ENCODE measurements around the gene ADNP.

- TF ChIP-seq, protein P1, sequence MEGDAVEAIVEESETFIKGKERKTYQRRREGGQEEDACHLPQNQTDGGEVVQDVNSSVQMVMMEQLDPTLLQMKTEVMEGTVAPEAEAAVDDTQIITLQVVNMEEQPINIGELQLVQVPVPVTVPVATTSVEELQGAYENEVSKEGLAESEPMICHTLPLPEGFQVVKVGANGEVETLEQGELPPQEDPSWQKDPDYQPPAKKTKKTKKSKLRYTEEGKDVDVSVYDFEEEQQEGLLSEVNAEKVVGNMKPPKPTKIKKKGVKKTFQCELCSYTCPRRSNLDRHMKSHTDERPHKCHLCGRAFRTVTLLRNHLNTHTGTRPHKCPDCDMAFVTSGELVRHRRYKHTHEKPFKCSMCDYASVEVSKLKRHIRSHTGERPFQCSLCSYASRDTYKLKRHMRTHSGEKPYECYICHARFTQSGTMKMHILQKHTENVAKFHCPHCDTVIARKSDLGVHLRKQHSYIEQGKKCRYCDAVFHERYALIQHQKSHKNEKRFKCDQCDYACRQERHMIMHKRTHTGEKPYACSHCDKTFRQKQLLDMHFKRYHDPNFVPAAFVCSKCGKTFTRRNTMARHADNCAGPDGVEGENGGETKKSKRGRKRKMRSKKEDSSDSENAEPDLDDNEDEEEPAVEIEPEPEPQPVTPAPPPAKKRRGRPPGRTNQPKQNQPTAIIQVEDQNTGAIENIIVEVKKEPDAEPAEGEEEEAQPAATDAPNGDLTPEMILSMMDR (IDR thresholded peaks at IDR 0.05; ENCODE audit: poor library complexity, severe bottlenecking), result no peak
- TF ChIP-seq POLR2AphosphoS5 (IDR thresholded peaks at IDR 0.05) (no peak), RAD21 (conservative IDR thresholded peaks at IDR 0.05) (no peak), SMC3 (conservative IDR thresholded peaks at IDR 0.05; ENCODE audit: poor library complexity) (no peak)
These were observed 22.0 kb upstream of the ADNP start for GRCh38 chr20:50953196-50953595.

Data from neural cell (in vitro differentiated cells).